CD4-positive, alpha-beta T cell treated with Interleukin-10 for 1 hour (primary cell): ENCODE results near the gene NHEJ1.
A peak's percentile ranks its signal among the peaks of the same experiment; 100 is the strongest.

ENCODE experiments used
- DNase-seq: peaks from one replicate; pipeline ENCODE4 v3.0.0-alpha.2; 2020

The NHEJ1 gene

GRCh38 chr2:219122202-219122980 lies 38.2 kb downstream of the NHEJ1 start:
- DNase-seq, result no peak

GRCh38 chr2:219120082-219120481 lies 40.5 kb downstream of the NHEJ1 start:
- no peak for DNase-seq

GRCh38 chr2:219119422-219120043 lies 41.1 kb downstream of the NHEJ1 start:
- peak; percentile 57 for DNase-seq

- no peak for DNase-seq
Observed at GRCh38 chr2:219118504-219118903, 42.1 kb downstream of the NHEJ1 start.

GRCh38 chr2:219116776-219117646 lies 43.6 kb downstream of the NHEJ1 start:
- DNase-seq, result no peak

- DNase-seq, result no peak
Observed at GRCh38 chr2:219112651-219113338, 47.8 kb downstream of the NHEJ1 start.

- no peak for DNase-seq
Observed at GRCh38 chr2:219112062-219112406, 48.6 kb downstream of the NHEJ1 start.

- no peak for DNase-seq
Observed at GRCh38 chr2:219111375-219112061, 49.1 kb downstream of the NHEJ1 start.

- peak; percentile 30 for DNase-seq
Observed at GRCh38 chr2:219109471-219109870, 51.1 kb downstream of the NHEJ1 start.

GRCh38 chr2:219107758-219108157 lies 52.9 kb downstream of the NHEJ1 start:
- DNase-seq, result no peak

GRCh38 chr2:219106251-219106650 lies 54.4 kb downstream of the NHEJ1 start:
- DNase-seq, result no peak

GRCh38 chr2:219104107-219105035 lies 56.2 kb downstream of the NHEJ1 start:
- peak; percentile 39 for DNase-seq

GRCh38 chr2:219099329-219099728 lies 61.3 kb downstream of the NHEJ1 start:
- DNase-seq, result no peak

GRCh38 chr2:219095406-219095935 lies 65.1 kb downstream of the NHEJ1 start:
- DNase-seq, result no peak

- no peak for DNase-seq
Observed at GRCh38 chr2:219094171-219094570, 66.4 kb downstream of the NHEJ1 start.

- no peak for DNase-seq
Observed at GRCh38 chr2:219090436-219091299, 69.9 kb downstream of the NHEJ1 start.

GRCh38 chr2:219089330-219089729 lies 71.3 kb downstream of the NHEJ1 start:
- DNase-seq, result no peak

- DNase-seq, result no peak
Observed at GRCh38 chr2:219087848-219088247, 72.8 kb downstream of the NHEJ1 start.

- no peak for DNase-seq
Observed at GRCh38 chr2:219087361-219087760, 73.3 kb downstream of the NHEJ1 start.

- DNase-seq, result no peak
Observed at GRCh38 chr2:219086196-219086595, 74.4 kb downstream of the NHEJ1 start.
